Nephron progenitor cell (in vitro differentiated cells): Measurements from ENCODE around the gene TBX4.

Experiments
- DNase-seq: peaks from one replicate; pipeline ENCODE4 v3.0.0; 2021
- H3K27ac Mint-ChIP-seq: 2 replicates; pipeline ENCODE4 v1.8.0; 2021; ENCODE audit warnings: mild to moderate bottlenecking, moderate library complexity, mixed read lengths
- H3K27me3 Mint-ChIP-seq: 2 replicates; pipeline ENCODE4 v1.8.0; 2021; ENCODE audit warnings: mild to moderate bottlenecking, low read depth, mixed read lengths; ENCODE audit not compliant: poor library complexity
- H3K36me3 Mint-ChIP-seq: 2 replicates; pipeline ENCODE4 v1.8.0; 2021; ENCODE audit warnings: low read depth, mixed read lengths
- H3K4me1 Mint-ChIP-seq: 2 replicates; pipeline ENCODE4 v1.8.0; 2021; ENCODE audit warnings: mixed read lengths
- H3K4me3 Mint-ChIP-seq: 2 replicates; pipeline ENCODE4 v1.8.0; 2021; ENCODE audit warnings: mild to moderate bottlenecking, moderate library complexity, mixed read lengths
- H3K9me3 Mint-ChIP-seq: 2 replicates; pipeline ENCODE4 v1.8.0; 2021; ENCODE audit warnings: mild to moderate bottlenecking, moderate library complexity, mixed read lengths
- CTCF ChIP-seq: fragments of 200-600 bp; sonication (generic); IDR thresholded peaks from 2 replicates; pipeline ENCODE4 v1.5.0; 2021; ENCODE audit warnings: antibody characterized with exemption

The TBX4 gene

DNA sequence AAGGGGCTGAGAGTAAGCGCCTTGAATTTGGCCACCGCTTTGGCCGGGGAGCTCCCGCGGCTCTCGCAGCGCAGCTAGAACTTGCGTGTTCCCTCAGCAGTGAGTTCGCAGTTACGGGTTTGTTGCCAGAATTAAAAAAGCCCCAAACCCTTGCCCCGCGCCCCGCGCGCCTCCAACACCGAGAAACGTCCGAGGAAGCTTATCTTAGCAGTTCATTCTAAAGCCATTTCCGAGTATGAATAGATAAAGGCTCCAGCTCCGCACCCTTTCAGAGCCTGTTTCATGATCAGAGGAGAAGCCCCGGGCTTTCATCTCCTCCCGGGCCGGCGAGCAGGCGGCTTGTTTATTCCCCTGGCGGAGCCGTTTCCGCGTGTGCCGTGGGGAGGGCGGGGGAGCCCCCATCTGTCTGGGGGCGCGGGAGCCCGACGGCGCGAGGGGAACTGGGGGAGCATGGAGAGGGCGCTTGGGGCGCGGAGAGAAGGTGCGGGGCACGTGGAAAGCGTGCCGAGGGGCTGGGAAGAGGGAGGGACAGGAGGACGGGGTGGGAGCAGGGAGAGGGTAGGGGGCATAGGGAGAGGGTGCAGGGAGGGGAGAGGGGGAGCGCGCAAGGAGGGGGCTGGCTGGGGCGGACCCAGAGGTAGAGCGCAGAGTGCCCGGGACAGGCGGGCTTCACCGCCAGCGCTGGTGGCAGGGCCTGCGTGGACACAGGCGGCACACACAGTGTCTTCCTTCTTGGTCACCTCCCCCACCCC, 9.9 kb downstream of the TBX4 start:
- Mint-ChIP-seq H3K27me3 (peaks cover 85% of the 10 kb centered on the region), H3K4me1 (peaks cover 48% of the 10 kb centered on the region), H3K36me3 (no peaks in the 10 kb centered on the region), H3K27ac (no peak overlapping the region), H3K4me3 (peak overlapping the region; percentile 70), H3K9me3 (no peaks in the 10 kb centered on the region)
- peak; percentile 41 for DNase-seq
- no peak for TF ChIP-seq CTCF

DNA sequence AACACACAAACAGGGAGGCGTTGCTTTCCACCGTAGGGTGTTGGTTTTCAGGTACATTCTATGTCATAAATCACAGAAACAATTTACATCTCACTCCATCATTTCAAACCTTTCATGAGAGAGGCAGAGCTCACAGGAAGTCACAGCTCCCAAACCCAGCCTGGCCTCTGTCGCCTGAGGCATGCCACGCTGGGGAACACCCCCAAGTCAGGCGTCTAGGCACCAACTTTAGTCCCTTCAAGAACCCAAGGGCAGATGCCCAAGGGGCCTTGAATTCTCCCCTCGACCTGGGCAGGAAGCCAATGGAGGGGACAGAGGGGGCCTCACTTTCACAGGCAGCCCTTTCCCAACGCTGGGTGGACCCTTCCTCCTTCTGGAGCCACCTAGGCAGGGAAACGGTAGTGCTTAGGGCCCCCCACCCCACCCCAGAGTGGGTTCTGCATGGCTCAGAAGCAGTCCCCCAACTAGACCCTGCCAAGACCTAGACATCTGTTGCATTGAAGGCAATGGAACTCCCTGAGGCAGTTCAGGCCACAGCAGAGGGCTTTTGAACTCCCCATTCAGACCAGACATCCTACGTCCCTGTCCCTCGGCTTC, 10.6 kb downstream of the TBX4 start:
- DNase-seq, result no peak
- Mint-ChIP-seq H3K27ac (no peak overlapping the region), H3K9me3 (no peaks in the 10 kb centered on the region), H3K4me1 (peaks cover 49% of the 10 kb centered on the region), H3K36me3 (no peaks in the 10 kb centered on the region), H3K27me3 (peaks cover 84% of the 10 kb centered on the region), H3K4me3 (peak overlapping the region; percentile 70)
- no peak for TF ChIP-seq CTCF

GRCh38 chr17:61463316-61464129, 11.3 kb downstream of the TBX4 start:
- no peak for DNase-seq
- no peak overlapping the region for H3K27ac Mint-ChIP-seq
- TF ChIP-seq CTCF, result no peak
- H3K36me3 Mint-ChIP-seq, result no peaks in the 10 kb centered on the region
- H3K4me3 Mint-ChIP-seq, result peak overlapping the region; percentile 44
- peaks cover 46% of the 10 kb centered on the region for H3K4me1 Mint-ChIP-seq
- H3K9me3 Mint-ChIP-seq, result no peaks in the 10 kb centered on the region
- H3K27me3 Mint-ChIP-seq, result peaks cover 77% of the 10 kb centered on the region

- no peaks in the 10 kb centered on the region for H3K36me3 Mint-ChIP-seq
- no peak overlapping the region for H3K4me3 Mint-ChIP-seq
- H3K27me3 Mint-ChIP-seq, result peaks cover 77% of the 10 kb centered on the region
- no peak overlapping the region for H3K27ac Mint-ChIP-seq
- no peak for TF ChIP-seq CTCF
- DNase-seq, result no peak
- H3K4me1 Mint-ChIP-seq, result peaks cover 46% of the 10 kb centered on the region
- no peaks in the 10 kb centered on the region for H3K9me3 Mint-ChIP-seq
Measured at GRCh38 chr17:61464130-61464842, 12.1 kb downstream of the TBX4 start.

- peaks cover 74% of the 10 kb centered on the region for H3K27me3 Mint-ChIP-seq
- no peak overlapping the region for H3K4me3 Mint-ChIP-seq
- DNase-seq, result no peak
- no peaks in the 10 kb centered on the region for H3K9me3 Mint-ChIP-seq
- H3K27ac Mint-ChIP-seq, result no peak overlapping the region
- peaks cover 46% of the 10 kb centered on the region for H3K4me1 Mint-ChIP-seq
- H3K36me3 Mint-ChIP-seq, result no peaks in the 10 kb centered on the region
- no peak for TF ChIP-seq CTCF
Measured at GRCh38 chr17:61464843-61465180, 12.6 kb downstream of the TBX4 start.
